GM23248 (cell line): ENCODE results near the gene DNAJC1.

ENCODE experiments used
- EZH2 ChIP-seq: fragments of 200-600 bp; sonication (generic); IDR thresholded peaks from 2 replicates; pipeline ENCODE4 v1.6.1; 2018; ENCODE audit warnings: antibody characterized with exemption, mild to moderate bottlenecking; ENCODE audit not compliant: insufficient read depth, poor library complexity, severe bottlenecking
- EZH2phosphoT487 ChIP-seq: fragments of 200-600 bp; sonication (generic); IDR thresholded peaks from 2 replicates; pipeline ENCODE4 v1.6.1; 2018; ENCODE audit warnings: antibody characterized with exemption, moderate library complexity, mild to moderate bottlenecking, low read depth; ENCODE audit not compliant: insufficient read depth

DNA sequence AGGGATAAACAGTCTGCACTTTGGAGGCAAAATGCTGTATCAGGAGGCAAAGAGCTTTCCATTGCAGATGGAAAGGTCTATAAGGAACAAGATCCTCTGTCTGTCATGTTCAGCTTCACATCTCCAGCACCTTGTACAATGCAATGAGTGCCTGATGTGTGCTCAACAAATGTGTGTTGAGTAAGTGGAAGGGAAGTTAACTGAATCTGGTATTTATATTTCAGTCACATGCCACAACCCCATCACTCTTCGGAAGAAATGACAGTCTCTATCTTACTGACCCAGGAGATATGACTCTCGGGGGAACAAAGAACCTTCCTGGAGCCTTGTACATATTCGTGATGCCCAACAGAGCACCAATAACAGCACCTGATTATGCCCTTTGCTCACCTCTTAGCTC is 20.0 kb upstream of the DNAJC1 start:
- no peak for TF ChIP-seq EZH2phosphoT487
- no peak for TF ChIP-seq EZH2
